ENCODE measurements around the gene RNF31. TPM values are rescaled to one million over a fixed set of nuclear protein-coding genes. Genes with fewer than 3 reads are reported as not detected.

The RNF31 gene
- total RNA-seq, 1 donor from 2014 or later: 31.3 TPM

DNA sequence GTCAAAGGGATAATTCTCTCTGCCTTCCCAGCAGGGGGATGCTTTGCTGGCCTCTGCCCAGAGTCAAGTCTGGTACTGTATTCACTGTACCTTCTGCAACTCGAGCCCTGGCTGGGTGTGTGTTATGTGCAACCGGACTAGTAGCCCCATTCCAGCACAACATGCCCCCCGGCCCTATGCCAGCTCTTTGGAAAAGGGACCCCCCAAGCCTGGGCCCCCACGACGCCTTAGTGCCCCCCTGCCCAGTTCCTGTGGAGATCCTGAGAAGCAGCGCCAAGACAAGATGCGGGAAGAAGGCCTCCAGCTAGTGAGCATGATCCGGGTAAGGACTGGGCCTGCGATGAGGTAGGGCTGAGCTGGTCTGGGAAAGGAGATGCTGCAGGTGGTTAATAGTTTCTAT, 3.3 kb downstream of the RNF31 start:
- intact Hi-C loops (cut with DNase I): no loop called here

DNA sequence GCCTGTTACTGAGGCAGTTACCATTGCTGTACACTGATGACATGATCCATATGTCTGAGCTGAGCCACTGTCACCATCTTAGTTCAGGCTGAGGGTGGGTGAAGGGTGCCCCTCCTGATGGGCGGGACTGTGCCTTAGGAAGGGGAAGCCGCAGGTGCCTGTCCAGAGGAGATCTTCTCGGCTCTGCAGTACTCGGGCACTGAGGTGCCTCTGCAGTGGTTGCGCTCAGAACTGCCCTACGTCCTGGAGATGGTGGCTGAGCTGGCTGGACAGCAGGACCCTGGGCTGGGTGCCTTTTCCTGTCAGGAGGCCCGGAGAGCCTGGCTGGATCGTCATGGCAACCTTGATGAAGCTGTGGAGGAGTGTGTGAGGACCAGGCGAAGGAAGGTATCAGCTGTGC, 3.7 kb downstream of the RNF31 start:
- no peak for DNase-seq (ENCODE audit: low spot score)
- intact Hi-C loops (cut with DNase I): no loop called here

More for the DNA sequence above, 3.3 kb downstream of the RNF31 start:
- DNase-seq (ENCODE audit: low spot score): no peak

DNA sequence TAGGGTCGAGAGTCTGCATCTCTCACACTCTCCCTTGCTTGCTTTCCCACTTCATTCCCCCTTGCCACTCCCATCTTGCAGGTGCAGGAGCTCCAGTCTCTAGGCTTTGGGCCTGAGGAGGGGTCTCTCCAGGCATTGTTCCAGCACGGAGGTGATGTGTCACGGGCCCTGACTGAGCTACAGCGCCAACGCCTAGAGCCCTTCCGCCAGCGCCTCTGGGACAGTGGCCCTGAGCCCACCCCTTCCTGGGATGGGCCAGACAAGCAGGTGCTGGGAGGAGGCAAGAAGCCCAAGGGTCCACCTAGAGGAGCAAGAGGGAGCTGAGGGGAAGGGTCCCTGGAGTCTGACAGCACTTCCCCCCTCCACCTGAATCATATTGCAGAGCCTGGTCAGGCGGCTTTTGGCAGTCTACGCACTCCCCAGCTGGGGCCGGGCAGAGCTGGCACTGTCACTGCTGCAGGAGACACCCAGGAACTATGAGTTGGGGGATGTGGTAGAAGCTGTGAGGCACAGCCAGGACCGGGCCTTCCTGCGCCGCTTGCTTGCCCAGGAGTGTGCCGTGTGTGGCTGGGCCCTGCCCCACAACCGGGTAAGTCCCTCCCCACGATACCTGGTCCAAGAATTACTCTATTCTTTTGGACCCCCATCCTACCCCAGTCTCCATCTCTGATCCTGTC, 4.2 kb downstream of the RNF31 start:
- no peak for DNase-seq (ENCODE audit: low spot score)
- intact Hi-C loops (cut with DNase I): no loop called here

DNA sequence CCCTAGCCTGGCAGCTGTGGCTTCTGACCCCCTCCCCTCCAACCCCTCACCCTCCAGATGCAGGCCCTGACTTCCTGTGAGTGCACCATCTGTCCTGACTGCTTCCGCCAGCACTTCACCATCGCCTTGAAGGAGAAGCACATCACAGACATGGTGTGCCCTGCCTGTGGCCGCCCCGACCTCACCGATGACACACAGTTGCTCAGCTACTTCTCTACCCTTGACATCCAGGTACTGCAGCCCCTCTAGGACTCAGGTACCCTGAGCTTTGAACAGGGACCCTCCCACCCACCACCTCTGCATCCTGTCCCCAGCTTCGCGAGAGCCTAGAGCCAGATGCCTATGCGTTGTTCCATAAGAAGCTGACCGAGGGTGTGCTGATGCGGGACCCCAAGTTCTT, 7.8 kb downstream of the RNF31 start:
- no peak for DNase-seq (ENCODE audit: low spot score)
- intact Hi-C loops (cut with DNase I): no loop called here

DNA sequence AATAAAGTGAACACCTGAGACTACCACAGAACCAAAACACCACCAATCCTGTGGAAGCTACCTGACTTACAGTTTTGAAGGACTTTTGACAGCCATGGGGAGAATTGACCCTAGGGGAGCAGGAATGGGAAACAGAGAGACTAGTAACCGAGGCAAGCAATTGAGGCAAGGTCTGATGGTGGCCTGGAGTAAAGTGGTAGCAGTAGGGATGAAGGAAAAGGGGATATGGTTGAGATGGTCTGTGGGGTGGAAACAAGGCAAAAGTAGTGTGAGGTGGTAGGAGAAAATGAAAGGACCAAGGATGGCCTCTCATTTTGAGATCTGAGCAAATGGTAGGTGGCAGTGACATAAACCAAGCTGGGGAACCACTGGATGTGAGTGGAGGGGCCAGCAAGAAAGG, 9.5 kb downstream of the RNF31 start:
- intact Hi-C loops (cut with DNase I): no loop called here
- DNase-seq (ENCODE audit: low spot score): no peak

DNA sequence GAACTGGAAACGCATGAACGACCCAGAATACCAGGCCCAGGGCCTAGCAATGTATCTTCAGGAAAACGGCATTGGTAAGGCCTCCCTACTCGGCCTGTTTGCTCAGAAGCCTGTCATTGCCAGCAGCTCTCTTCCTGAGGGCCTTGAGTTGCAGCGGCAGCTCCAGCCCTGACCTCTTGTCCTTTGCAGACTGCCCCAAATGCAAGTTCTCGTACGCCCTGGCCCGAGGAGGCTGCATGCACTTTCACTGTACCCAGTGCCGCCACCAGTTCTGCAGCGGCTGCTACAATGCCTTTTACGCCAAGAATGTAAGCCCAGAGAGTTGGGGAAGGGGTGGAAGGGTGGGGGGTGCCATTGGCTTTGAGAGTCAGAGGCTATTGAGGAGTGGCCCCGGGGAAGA, 10.0 kb downstream of the RNF31 start:
- no peak for DNase-seq (ENCODE audit: low spot score)
- intact Hi-C loops (cut with DNase I): no loop called here

DNA sequence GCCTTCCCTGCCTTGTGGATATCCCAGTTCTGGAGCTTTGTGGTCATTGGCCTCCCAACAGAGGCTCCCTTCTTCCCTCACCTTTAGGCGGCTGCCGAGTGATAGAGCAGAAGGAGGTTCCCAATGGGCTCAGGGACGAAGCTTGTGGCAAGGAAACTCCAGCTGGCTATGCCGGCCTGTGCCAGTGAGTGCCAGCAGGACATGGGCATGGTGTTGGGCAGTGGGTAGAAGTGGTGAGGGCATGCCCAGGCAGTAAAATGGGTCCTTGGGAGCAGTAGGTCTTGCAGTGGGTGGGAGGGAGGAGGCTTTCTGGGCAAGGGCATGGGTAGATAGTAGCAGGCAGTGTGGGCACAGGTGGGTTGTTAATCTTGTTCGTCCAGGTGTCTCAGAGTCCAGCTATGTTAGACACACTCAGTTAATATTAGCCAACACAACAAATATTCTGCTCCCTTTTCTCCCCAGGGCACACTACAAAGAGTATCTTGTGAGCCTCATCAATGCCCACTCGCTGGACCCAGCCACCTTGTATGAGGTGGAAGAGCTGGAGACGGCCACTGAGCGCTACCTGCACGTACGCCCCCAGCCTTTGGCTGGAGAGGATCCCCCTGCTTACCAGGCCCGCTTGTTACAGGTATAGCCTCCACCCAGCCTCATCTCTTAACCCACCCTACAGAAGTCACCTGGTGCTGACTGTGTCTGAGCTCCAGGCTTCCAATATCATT, 12.6 kb downstream of the RNF31 start:
- intact Hi-C loops (cut with DNase I): loop anchor here (2.0 kb wide), 2 partner anchors 23 to 101 kb away; partner anchors contain the start of gene PSME1
- no peak for DNase-seq (ENCODE audit: low spot score)

DNA sequence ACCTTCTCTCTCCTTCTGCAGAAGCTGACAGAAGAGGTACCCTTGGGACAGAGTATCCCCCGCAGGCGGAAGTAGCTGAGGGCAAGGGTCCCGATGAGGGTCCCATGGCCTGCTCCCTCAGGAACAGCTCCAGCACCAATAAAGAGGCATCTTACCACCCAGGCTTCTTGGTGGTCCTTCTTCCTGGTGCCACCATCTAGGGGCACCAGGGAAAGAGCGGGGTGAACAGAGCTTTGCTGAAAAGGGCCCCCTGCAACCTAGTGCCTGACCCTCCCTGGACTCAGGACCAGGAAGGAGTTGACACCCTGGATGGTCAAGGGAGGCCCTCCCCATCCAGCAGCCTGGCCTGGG, 13.2 kb downstream of the RNF31 start:
- no peak for DNase-seq (ENCODE audit: low spot score)
- intact Hi-C loops (cut with DNase I): loop anchor here (2.0 kb wide), 2 partner anchors 24 to 102 kb away; partner anchors contain the start of gene PSME1

DNA sequence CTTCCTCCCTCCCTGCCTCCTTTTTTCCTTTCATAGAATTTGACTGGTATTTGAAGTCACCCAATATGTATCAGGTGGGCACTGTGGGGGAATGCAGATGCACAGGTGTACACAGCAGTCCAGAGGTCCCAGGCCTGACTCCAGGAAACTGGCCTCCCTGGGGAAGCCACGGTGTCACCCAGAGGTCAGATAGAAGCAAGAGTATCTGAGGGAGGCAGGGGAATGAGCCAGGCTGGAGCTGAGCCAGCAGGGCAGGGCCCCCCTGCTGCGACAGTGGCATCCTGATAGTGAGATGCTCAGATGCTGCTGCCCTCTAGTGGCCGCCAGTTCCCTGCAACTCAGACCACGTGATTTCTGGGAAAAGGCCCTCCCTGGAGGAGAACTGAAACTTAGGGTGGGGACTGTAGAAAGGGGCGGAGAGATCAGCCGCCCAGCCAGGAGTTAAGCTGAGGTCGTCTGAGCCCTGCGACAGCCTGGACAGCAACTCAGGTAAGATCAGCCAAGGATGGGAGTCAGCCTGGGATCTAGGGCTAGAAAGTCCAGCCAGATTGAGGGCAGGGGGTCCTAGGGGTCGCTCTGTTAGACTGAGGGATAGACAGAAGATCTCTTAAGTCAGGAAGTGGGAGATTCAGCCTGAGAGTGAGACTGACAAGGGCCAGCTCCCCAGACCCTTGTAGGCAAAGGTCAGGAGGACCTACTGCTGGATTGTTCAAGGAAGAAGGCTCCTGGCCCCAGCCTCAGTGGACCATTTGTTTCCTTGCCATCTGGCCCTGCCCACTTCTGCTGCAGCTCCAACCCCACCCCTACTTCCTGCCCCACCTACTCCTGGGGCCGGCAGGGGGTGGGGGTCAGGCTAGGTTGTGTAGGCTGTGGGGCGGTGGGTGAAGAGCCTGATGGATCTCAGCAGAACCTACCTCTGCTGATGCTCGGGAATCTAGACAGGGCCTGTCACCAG, 13.8 kb downstream of the RNF31 start, which contains the start of gene IRF9:
Gene IRF9 (plus strand): TSS at position 416 of the 955 bp plus-strand sequence. CDS start 880 bp downstream, outside the sequence.
- intact Hi-C loops (cut with DNase I): loop anchor here (2.0 kb wide), 2 partner anchors 24 to 102 kb away; partner anchors contain the start of gene PSME1
- peak; percentile 98 for DNase-seq (ENCODE audit: low spot score)

DNA sequence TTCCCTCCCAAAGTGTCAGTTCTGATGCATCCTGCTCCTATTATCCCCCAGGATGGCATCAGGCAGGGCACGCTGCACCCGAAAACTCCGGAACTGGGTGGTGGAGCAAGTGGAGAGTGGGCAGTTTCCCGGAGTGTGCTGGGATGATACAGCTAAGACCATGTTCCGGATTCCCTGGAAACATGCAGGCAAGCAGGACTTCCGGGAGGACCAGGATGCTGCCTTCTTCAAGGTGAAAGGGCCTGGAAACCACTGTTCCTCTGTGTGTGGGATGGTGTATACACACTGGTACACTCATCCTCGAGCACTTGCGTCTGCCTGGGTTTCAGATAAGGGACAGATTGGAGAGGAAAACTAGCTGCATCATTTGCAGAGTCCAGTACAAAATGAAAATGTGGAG, 14.8 kb downstream of the RNF31 start:
- DNase-seq (ENCODE audit: low spot score): no peak
- intact Hi-C loops (cut with DNase I): no loop called here

DNA sequence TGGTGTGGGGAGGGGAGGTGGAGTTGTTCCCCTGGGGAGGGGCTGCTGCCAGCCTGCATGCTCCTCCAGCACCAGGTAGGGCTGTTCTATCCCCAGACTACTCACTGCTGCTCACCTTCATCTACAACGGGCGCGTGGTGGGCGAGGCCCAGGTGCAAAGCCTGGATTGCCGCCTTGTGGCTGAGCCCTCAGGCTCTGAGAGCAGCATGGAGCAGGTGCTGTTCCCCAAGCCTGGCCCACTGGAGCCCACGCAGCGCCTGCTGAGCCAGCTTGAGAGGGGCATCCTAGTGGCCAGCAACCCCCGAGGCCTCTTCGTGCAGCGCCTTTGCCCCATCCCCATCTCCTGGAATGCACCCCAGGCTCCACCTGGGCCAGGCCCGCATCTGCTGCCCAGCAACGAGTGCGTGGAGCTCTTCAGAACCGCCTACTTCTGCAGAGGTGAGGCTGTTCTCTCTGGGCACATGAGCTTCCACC, 17.3 kb downstream of the RNF31 start:
- no peak for DNase-seq (ENCODE audit: low spot score)
- intact Hi-C loops (cut with DNase I): no loop called here

DNA sequence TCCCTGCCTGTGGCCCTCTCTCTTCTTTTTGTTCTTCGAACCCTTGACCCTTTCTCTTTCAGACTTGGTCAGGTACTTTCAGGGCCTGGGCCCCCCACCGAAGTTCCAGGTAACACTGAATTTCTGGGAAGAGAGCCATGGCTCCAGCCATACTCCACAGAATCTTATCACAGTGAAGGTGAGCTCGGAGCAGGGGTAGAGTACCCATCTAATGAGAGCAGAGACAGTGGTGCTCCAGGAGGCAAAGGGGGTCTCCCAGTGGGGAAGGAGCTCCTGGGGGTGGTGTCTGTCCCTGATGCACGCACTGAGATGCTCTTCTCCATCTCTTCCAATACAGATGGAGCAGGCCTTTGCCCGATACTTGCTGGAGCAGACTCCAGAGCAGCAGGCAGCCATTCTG, 18.5 kb downstream of the RNF31 start:
- no peak for DNase-seq (ENCODE audit: low spot score)

DNA sequence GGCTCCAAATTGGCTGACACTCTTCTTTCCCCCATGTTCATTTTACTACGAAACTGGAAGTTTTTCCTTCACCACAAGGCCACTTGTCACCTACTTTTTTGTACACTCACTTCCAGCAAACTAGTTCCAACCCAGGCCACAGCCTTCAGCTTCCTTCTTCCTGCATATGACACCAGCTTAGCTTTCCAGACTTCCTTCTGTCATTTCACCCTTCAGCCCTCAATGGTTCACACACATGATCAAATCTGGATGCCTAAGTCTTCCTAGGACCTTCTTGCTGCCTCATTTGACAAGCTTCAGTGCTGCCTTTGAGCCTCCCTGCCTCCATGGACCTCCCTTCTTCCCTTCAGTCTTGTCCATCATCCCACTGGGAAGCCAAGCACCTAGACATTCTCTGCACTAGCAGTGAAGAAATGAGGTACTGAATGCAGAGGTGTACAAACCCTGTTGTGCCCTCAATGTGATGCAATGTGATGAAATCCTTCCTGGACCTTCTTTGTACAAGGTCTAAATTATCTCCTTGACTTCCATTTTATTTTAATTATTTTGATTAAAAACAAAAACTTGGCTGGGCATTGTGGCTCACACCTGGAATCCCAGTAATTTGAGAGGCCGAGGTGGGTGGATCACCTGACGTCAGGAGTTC, 20.3 kb downstream of the RNF31 start:
- DNase-seq (ENCODE audit: low spot score): no peak
- intact Hi-C loops (cut with DNase I): no loop called here

More for the DNA sequence above, 18.5 kb downstream of the RNF31 start:
- intact Hi-C loops (cut with DNase I): no loop called here

DNA sequence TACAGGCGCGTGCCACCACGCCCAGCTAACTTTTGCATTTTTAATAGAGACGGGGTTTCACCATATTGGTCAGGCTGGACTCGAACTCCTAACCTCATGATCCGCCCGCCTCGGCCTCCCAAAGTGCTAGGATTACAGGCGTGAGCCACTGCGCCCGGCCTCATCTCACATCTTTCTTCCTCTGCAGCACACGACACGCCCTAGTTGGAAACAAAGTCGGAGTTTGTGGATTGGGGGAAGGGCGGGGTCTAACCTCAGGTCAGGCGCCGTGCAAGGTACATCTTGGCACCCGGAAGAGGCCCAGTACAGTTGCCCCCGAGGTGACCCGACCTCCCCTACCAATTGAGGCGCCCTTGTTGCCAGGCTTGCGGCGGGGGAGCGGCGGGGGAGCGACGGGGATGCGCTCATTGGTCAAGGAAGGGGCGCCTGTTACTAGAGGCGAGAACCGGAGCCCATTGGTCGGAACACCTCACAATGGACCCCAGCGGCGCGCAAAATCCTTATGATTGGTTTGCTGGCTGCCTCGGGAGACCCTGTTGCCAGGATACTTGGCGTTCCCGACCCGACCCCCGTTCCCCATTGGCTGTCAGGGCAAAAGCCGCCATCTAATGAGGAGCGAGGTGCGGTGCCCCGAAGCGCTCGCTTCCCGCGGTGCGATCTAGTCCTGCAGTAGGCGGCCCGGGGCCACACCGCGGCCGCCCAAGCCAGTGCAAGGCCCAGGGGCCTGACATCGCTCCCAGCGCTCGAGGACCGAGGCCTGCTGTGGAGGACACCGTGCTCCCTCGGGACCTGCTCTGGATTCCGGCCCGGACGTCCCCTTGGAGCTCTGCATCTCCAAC, 24.3 kb downstream of the RNF31 start, which contains the start of gene REC8:
Gene REC8 (plus strand): TSS at position 659 of the 839 bp plus-strand sequence. CDS start 473 bp downstream, outside the sequence.
- intact Hi-C loops (cut with DNase I): no loop called here
- DNase-seq (ENCODE audit: low spot score): no peak

DNA sequence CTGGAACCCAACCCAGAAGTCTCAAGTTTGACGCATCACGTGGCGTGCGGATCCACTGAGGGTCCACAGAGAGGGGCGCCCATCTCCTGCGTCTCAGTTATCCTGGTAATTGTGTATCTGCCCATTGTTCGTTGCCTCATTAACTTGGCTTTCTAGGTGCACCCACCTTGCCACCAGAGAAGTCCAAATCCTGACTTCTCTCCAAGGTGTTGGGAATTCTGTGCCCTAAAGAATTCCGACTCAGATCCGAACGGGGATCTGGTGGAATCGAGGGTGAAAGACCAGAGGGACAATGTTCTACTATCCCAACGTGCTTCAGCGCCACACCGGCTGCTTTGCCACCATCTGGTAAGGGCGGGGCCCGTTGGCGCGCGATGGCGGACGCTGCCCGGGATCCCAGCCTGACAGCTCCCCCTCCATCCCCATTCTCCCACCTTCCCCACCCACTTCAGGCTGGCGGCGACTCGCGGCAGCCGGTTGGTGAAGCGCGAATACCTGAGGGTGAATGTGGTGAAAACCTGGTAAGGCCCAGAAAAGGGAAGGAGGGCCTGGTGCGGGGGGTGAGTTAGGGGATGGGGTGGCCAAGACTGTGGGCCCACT, 25.1 kb downstream of the RNF31 start:
- DNase-seq (ENCODE audit: low spot score): no peak
- intact Hi-C loops (cut with DNase I): no loop called here

DNA sequence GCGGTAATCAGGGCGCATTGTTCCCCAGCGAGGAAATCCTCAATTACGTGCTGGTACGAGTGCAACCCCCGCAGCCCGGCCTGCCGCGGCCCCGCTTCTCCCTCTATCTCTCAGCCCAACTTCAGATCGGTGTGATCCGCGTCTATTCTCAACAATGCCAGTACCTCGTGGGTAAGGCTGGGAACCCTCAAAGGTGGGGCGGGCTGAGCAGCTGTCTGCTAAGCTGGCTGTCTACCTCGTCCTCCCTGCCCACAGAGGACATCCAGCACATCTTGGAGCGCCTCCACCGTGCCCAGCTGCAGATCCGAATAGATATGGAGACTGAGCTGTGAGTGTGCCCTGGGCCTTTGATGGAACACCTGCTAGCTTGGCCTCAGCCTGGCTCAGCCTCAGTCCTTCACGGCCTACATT, 25.6 kb downstream of the RNF31 start:
- intact Hi-C loops (cut with DNase I): no loop called here
- no peak for DNase-seq (ENCODE audit: low spot score)

DNA sequence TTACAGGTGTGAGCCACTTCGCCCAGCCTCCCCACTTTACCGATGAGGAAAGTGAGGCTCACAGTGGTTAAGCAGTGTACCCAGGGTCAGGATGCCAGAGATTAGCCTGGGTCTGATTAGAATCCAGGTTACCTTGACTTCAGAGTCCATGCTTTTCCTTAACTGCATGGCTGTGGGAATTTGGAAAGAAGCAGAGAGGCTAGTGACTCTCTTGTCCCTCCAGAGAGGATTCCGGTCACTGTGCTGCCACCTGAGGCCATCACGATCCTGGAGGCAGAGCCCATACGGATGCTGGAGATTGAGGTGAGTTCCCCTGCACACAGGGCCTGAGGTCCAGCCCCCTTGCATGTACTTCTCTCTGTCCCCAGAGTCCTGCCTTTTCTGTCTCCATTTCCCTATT, 29.3 kb downstream of the RNF31 start:
- intact Hi-C loops (cut with DNase I): no loop called here
- no peak for DNase-seq (ENCODE audit: low spot score)

Data from cardiac septum (tissue), 1 donor.